Activated CD4-positive, alpha-beta T cell treated with anti-CD3 and anti-CD28 coated beads, Interleukin-2, Interleukin-4, amounts not matched to agents 100 ng/mL and 50 ng/mL, durations not matched to agents 16 hours and 8 hours (primary cell): Measurements from ENCODE around the gene LTF.
"Not testable (repeated sequence)": the region's sequence is repeated elsewhere in the genome, so short reads cannot be mapped to it uniquely, and the experiment has no call there.

Experiments
- DNase-seq: peaks from one replicate; pipeline ENCODE4 v3.0.0-alpha.2; 2020; ENCODE audit warnings: low spot score

Gene LTF

GRCh38 chr3:46440531-46441294, 24.0 kb downstream of the LTF start:
- peak; percentile 35 for DNase-seq

GRCh38 chr3:46438831-46439230, 25.9 kb downstream of the LTF start:
- DNase-seq, result no peak

GRCh38 chr3:46435081-46435726, 29.5 kb downstream of the LTF start:
- DNase-seq, result no peak

GRCh38 chr3:46433841-46434240, 30.9 kb downstream of the LTF start:
- no peak for DNase-seq

GRCh38 chr3:46433118-46433517, 31.6 kb downstream of the LTF start:
- not testable (repeated sequence) for DNase-seq

- not testable (repeated sequence) for DNase-seq
These were observed 32.8 kb downstream of the LTF start for GRCh38 chr3:46431905-46432304.

- not testable (repeated sequence) for DNase-seq
These were observed 33.8 kb downstream of the LTF start for GRCh38 chr3:46430879-46431278.

GRCh38 chr3:46429671-46430070, 35.0 kb downstream of the LTF start:
- no peak for DNase-seq

GRCh38 chr3:46429250-46429649, 35.5 kb downstream of the LTF start:
- DNase-seq, result no peak

GRCh38 chr3:46427916-46428833, 36.5 kb downstream of the LTF start:
- DNase-seq, result no peak

- not testable (repeated sequence) for DNase-seq
These were observed 37.3 kb downstream of the LTF start for GRCh38 chr3:46427404-46427803.

GRCh38 chr3:46426476-46426875, 38.2 kb downstream of the LTF start:
- not testable (repeated sequence) for DNase-seq

- no peak for DNase-seq
These were observed 41.1 kb downstream of the LTF start for GRCh38 chr3:46423588-46423987.

- no peak for DNase-seq
These were observed 42.1 kb downstream of the LTF start for GRCh38 chr3:46422617-46423016.

GRCh38 chr3:46420931-46421330, 43.8 kb downstream of the LTF start:
- no peak for DNase-seq

- no peak for DNase-seq
These were observed 44.9 kb downstream of the LTF start for GRCh38 chr3:46419816-46420215.

GRCh38 chr3:46417841-46418611, 46.7 kb downstream of the LTF start:
- DNase-seq, result no peak

GRCh38 chr3:46416811-46417510, 47.7 kb downstream of the LTF start:
- DNase-seq, result no peak

- no peak for DNase-seq
These were observed 48.4 kb downstream of the LTF start for GRCh38 chr3:46416125-46416810.

- no peak for DNase-seq
These were observed 50.0 kb downstream of the LTF start for GRCh38 chr3:46414739-46415138.

- no peak for DNase-seq
These were observed 50.8 kb downstream of the LTF start for GRCh38 chr3:46413951-46414350.
